ENCODE data around the gene GNAS. TPM values are rescaled to one million over a fixed set of nuclear protein-coding genes. Genes with fewer than 3 reads are reported as not detected.

Gene GNAS
- polyA plus RNA-seq, 5 donors, result 1,613 to 2,188 (median 1,845) TPM

DNA sequence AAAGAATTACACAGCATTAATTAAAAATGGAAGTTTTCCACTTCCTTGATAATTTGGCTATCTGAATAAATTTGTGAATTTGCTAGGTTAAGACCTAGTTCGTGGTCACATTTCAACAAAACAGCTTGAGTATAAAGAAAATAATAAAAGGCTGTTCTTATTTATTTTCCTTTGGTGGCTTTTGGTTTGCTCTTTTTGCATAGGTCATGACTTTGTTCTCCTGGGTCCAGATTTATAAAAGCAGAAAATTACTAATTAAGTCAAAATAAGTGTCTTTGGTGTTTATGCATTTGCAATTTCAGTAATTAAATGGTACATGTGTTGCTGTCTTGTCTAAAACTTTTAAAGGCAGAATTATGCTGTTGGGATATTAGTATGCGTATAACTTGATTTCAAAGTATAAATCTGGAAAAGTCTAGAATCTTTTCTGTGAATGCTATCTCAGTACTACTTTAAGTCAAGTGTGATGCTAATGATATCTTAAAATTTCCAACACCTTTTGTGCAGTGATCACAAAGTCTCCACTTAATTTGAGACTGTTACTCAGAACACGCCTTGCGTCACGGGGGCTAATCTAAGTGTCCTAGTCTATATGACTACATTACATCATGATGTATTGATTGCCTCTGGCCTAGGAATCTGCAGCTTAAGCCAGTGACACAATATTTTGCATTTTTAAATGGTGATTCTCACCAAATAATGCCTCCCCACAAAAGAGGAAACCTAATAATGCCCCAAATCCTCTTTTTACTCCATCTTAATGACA lies 41.0 kb downstream of the GNAS start:
- no peak for DNase-seq

DNA sequence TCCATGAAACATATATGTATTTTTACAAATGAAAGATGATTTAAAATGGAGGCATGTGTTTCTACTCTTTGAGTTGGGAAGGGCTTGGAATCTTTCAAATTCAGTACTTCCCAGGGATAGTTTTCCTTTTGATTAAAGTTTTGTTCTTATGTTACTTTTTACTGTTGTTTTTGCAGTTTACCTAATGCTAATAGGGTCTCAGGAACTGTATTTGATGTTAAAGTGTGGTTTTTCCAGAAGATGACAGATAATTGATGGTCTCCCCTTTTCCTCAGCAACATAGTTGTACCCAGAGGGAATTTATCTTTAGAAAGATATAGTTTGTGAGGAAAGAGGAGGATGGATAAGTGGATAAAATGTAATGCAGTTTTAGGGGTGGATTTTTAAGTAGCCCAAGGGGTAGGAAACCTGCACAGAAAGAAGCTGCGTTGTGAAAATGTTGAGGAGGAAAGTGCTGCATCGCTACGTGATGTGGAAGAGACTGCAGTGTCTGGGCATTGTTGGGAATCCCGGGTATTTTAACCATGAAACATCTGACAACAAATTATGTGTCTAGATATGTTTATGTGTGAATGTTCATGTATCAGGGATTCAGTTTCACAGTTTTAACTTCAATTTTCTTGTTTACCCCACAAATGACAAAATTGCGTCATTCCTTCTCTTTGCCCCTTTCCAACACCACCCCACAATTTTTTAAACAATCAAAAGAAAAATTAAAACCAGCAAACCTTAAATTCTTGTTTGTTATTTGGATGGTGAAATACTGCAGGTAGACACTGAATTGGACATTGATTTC lies 42.3 kb downstream of the GNAS start:
- no peak for DNase-seq

DNA sequence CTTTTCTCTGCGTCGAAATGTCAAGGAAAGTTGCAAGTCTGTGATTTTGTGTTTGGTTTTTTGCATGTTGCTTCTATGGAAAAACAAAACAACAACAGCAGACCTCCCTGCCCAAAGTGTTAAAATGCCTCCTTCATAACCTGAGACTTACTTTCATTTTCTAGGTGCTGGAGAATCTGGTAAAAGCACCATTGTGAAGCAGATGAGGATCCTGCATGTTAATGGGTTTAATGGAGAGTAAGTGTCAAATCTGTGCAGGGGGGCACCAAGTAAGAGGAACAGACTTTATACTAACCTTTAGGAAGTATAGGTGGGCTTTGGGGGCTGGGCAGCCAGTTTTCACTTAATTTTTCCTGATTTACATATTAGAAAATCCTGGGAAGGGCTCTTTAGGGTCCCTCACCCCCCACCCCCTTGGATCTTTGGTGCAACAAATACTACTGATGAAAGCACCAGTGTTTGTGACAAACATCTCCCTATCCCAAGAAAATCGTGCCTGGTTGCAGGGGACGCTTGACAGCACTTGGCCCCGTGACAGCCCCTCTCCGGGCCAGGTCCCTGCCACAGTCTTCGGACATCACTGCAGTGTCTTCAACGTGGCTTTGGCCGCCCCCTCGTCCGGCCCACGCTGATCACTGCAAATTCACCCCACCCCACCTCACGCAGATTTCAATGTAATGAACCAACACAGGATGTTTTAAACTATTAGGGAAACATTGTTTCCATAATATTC lies 43.1 kb downstream of the GNAS start:
- no peak for DNase-seq

DNA sequence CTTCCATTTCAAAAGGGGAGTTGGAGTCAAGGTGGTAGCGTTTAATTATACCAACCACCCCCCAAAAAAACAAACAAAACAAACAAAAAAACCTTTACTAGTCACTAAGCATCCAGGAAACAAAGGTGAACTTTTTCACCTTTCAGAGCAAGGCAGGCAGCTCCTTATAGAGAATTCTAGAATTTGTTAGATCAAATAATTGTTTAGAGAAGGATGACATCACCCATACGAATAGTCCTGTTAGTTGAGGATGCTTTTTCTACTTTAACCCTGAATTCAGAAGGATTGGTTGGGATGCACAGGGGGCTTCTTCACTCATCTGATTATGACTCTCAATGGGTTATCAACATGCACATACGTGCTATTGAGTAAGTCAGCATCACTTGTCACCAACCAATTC lies 44.3 kb downstream of the GNAS start:
- no peak for DNase-seq

DNA sequence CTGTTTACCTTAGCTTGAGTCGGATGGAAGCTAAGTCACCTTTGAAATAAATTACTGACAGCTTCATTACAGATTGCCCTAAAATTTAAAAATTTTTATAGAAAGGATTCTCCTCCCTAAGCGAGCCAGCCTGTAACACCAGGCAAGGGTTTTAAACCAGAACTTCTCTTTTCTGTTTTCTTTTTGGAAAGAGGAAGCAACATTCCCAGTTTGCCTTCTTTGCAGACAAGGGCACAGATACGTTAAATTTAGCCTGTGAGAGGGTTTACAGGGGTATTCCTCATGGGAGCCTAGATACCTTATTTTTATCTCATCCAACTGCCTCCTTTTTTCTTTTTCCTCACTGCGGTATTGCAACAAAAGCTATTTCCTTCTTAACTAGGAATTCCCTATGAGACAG lies 45.0 kb downstream of the GNAS start:
- no peak for DNase-seq

DNA sequence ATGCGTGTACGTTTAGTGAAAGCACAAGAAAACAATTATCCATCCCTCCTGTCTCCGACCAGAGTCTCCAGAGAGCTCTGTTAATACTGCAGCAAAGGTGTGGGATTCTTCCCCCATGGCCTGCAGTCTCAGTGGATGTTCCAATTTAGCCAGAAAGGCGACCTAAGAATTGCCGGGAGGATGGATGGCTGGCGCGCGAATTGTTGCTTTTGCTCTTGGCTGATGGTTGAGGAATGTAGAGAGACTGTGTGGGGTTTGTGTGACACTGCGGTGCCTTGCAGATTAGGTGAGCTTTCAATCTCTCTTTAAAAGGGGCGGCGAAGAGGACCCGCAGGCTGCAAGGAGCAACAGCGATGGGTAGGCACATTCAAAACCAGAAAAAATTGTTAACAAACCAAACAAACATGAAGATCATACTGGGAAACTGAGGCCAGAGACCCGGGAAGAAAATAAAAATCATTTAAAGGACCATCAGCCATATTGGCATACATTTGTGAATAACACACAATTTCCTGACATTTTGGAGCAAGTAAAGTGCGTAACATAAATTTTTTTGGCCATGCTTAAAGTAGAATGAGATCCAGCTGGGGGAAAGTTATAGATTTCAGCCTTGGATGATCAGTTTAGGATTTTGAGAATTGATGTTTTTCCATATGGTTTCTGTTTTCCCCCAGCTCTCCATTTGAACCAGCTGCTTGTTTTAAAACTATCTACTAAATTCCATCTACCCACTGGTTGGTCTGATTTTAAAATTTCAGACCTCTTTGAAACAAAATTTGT lies 46.3 kb downstream of the GNAS start:
- no peak for DNase-seq

DNA sequence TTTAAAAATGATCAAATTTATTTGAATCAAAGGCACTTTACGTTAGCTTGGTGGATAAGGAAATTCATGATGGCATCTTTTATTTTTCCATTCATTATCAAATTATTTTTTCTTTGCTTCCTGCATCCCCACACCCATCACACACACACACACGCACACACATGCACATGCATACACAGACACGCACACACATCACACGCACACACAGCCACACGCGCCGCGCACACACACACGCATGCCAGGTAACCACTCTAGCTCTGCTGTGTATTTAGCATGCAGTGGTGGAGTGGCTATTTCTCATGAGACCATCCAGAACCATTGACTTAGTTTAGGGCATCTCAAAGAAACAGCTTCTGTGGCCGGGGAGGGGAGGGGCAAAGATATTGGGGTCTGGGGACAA lies 47.0 kb downstream of the GNAS start:
- DNase-seq, result no peak

DNA sequence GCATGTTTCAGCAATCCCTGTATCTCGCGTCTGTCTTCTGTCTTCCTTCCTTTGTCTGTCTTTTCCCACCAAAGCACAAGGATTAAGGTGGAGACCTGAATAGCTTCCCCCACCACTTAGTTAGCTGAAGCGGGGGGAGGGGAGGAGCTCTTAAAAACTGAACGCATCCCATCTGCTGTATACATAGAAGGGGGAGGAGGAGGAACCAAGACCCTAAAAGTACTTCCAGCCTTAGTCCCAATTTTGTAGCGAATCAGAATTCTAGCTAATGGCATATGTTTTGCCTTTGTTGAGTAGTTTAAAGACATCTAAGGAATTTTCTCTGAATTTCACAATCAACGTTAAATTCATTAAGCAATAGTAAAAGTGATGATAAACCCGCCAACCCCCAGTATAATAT lies 47.9 kb downstream of the GNAS start:
- DNase-seq, result no peak

DNA sequence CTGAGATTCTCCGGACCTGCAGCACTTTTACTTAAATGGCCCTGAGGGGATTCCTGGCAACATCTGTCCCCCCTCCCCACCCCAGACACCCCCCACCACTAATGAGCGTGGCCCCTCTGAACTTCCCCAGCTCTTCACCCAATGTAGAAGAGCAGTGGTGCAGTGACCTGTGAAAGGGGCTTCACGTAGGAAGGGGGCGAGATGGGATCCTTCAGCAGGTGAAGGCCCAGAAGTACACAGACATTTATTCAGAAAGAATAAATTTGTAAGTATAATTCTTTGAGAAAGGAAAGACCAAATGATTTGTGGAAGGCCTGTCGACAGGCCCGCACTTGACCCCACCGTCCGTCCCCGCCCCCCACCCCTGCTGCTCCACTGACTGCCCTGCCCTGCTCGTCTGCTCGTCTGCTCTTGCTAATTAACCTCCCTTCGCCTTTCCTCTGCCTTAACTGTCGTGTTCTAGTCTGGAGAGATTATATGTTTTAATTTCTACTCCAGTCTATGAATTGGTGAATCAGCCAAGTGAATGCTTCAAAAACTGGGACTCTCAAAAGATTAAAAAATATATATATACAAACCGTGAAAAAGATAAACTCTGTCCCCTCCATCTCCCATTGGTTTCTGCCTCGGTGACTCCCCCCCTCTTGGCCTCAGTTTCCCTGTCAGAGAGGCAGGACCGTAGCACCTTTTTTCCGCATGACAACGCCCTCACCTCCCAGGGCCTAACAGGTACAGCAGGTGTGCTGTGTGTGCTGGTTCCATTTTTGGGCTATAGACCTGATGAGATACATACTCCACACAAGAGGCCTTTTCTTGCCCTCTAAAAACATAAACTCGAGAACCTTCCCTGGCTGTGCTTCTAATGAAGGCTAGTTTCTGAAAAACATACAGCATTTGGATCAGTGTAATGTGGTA lies 49.2 kb downstream of the GNAS start:
- no peak for DNase-seq

DNA sequence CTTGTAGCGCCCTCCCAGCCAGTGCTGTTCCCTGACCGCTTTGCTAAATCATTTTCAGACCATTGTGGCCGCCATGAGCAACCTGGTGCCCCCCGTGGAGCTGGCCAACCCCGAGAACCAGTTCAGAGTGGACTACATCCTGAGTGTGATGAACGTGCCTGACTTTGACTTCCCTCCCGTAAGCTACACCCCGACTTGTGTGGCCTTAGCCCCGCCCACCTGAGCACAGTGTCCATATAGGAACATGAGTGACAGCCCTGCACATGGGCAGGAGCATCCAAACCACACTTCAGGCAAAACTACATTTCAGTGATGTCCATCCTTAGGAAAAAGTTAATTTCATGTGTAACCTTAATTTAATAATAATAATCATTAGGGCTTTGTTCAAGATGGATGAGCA lies 51.1 kb downstream of the GNAS start:
- no peak for DNase-seq

DNA sequence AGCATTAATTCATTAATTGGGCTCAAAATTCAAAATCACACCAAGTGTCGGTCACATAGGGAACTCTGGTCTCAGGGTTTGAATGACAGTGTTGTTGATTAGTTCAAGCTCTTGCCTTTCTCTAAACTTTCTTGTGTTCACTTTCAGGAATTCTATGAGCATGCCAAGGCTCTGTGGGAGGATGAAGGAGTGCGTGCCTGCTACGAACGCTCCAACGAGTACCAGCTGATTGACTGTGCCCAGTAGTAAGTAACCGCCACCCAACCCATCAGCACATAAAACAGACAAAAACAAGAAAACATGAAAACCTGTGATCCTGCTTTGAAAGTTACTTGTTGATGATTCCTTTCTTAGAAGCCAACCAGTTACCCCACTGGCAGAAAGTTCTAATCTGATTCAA lies 52.7 kb downstream of the GNAS start:
- DNase-seq, result no peak

DNA sequence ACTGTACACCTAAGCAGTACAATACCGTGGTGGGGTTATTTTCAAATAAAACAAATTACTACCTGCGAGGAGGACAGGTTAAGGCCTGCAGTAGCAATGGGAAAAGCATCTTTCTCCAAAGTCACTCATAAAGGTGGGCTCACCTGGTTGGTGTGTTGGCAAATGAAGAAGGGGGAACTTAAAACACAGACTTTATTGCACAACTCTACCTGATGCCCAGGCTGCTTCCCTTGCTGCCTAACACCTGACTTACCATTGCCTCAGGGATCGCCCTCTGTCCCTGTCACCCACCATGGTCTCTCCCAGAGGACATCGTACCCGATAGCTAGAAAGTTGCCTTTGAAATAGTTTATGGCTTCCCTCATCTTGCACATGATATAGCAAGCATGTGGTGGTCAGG lies 53.6 kb downstream of the GNAS start:
- DNase-seq, result no peak

DNA sequence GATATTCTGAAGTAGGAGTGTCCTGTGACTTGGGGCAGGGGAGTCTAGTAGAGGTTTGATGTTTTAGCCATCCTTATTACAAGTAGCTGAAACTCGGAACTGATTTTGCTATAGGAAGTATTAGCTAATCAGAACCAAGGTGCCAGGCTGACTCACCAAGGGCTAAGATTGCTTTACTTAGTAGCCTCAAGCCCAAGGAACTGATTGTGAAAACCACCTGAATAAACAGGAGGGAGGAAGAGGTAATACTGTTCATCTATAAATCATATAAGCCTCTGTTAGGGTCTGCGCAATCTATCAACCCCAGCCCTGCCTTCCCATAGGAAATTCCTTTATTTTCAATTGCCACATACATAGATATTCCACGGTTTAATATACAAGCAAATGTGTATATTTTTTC lies 54.4 kb downstream of the GNAS start:
- no peak for DNase-seq

DNA sequence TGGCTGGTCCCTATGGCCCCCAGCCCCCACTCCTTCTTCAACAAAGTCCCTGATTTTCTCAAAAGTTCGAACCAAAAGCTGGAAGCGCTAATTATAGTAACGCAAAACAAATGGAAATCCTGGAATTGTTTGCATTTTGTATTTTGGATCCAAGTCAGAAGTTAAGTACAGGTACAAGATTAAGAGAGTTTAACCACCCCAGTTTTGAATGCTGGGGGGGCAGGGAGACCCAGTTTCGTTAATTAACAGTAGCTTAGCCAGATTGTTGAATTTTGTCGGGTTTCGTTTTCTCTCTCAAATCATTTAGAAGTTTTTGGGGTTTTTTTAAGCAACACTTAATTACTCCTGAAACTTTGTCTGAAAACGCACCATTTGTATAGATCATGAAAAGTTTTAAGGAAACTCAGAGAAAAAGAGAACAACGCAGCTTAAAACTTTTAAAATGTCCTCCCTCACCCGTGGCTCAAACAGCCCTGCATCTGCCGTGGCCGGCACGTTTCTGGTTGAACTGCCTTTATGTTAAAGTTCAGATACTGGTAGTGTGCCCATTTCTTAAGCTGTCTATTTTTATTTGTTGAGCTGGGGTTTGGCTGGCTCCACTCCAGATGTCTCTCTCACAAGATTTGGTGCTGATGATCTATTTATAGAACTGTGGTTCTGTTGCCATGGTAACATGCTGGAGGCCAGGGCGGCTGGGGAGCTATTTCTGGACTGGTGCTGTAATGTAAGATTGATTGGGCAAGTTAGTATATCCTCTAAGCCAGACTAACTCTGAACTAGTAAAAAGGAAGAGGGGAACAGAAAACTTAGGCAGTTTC lies 55.0 kb downstream of the GNAS start:
- DNase-seq, result peak; percentile 98

DNA sequence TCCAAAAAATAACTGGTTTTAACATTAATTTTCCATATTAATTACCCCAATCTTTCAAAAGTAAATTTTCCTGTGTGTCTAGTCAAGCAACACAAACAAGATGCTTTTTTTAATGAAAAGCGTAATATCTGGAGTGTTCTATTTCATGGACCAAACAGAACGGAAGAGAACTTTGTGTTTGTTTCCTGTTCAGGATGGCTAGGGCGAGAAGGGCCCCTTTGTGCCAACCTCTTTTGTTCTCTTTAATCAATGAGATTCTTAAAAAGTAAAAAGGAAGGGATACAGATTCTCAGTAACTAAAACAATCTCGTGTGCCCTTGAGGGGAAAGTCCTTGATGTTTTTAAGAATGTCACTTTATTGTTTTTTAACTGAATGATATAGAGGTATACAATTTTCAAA lies 55.7 kb downstream of the GNAS start:
- DNase-seq, result no peak

DNA sequence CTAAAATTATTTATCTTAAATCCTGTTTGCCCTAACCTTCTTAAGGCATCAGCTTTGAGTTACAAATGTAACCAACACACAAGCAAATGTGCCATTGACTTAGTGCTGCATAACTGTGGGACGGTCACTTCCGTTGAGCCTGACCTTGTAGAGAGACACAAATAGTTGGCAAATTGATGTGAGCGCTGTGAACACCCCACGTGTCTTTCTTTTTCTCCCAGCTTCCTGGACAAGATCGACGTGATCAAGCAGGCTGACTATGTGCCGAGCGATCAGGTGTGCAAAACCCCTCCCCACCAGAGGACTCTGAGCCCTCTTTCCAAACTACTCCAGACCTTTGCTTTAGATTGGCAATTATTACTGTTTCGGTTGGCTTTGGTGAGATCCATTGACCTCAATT lies 56.4 kb downstream of the GNAS start:
- no peak for DNase-seq

DNA sequence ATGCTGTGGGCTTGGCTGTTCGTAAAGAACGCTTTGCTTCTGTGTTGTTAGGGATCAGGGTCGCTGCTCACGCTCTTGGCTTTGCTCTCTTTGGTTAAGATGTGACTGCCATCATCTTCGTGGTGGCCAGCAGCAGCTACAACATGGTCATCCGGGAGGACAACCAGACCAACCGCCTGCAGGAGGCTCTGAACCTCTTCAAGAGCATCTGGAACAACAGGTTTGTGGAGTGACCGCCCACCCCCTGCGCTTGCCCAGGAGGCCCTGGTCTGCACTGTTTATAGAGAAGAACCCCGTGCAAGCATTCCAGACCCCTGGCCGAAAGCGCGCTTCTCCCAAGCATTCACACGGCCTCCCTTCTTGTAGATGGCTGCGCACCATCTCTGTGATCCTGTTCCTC lies 57.1 kb downstream of the GNAS start:
- no peak for DNase-seq

DNA sequence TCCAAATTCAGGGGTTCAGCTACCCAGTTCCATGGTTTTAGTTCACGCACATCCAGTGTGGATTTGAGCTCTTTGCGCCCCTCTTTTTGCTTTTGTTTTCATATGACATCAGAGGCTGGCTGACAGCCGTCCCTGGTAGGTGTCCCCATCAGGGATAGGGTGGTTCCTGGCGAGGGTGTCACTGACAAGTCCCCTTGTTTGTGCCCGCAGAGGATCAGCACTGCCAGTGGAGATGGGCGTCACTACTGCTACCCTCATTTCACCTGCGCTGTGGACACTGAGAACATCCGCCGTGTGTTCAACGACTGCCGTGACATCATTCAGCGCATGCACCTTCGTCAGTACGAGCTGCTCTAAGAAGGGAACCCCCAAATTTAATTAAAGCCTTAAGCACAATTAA lies 58.0 kb downstream of the GNAS start:
- no peak for DNase-seq

DNA sequence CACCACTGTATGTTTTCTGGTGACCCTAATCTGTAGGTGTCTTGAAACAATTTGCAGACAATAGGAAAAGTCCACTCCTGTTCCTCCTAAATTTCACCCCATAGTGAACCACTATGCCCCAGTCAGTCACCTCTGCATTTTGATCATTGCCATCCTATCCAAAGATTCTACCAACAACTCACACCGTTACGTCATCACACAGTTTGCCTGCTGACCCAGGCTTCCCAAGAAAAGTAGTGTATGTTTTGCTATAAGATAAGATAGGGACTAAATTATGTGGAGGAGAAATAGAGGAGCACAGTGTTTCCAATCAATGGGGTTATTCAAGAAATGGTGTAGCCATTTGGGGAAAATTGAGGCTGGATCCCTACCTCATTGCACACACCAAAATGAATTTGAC lies 58.8 kb downstream of the GNAS start:
- no peak for DNase-seq

DNA sequence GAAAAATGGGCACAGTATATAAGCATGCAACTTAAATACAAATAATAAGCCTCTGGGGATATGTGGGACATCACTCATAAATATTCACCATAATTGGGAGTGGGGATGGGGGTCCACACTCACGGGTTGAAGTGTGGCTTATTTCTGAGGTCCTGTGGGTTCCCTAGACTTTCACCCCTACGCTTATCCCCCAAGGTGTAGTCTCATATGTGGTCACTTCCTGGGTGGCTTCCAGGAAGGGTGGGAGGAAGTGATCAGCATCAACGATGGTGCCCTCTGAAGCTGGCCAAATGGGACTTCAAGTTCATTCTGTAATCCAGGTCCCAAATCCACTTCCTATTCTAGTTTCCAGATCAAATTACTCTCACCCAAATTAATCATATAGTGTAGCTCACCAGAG lies 59.5 kb downstream of the GNAS start:
- no peak for DNase-seq

All from right lung (tissue), 5 donors.